Duodenal mucosa (tissue), 2 donors: ENCODE measurements around the gene COL5A3.

Experiments used
- H3K27ac ChIP-seq: one replicate; pipeline ENCODE4 v1.7.0; 2013; ENCODE audit warnings: low read depth, low read length
- H3K27me3 ChIP-seq, 2 donors: one replicate each; pipeline ENCODE4 v1.7.0; 2013; ENCODE audit warnings: low read length in 2 of 2, control low read depth in 1 of 2; ENCODE audit not compliant: insufficient read depth in 2 of 2, control insufficient read depth in 1 of 2
- H3K36me3 ChIP-seq, 2 donors: one replicate each; pipeline ENCODE4 v1.7.0; 2013; ENCODE audit warnings: low read length in 2 of 2, control low read depth in 1 of 2; ENCODE audit not compliant: insufficient read depth in 2 of 2, control insufficient read depth in 1 of 2
- H3K4me1 ChIP-seq, 2 donors: one replicate each; pipeline ENCODE4 v1.7.0; 2013; ENCODE audit warnings: low read length in 2 of 2, control low read depth in 1 of 2; ENCODE audit not compliant: insufficient read depth in 2 of 2, control insufficient read depth in 1 of 2
- H3K4me3 ChIP-seq, 2 donors: one replicate each; pipeline ENCODE4 v1.7.0; 2013; ENCODE audit warnings: low read length in 2 of 2, low read depth in 1 of 2
- H3K9ac ChIP-seq, 2 donors: one replicate each; pipeline ENCODE4 v1.7.0; 2013; ENCODE audit warnings: low read length in 2 of 2, low read depth in 1 of 2
- H3K9me3 ChIP-seq, 2 donors: one replicate each; pipeline ENCODE4 v1.7.0; 2013; ENCODE audit warnings: low read length in 2 of 2, control low read depth in 1 of 2; ENCODE audit not compliant: control insufficient read depth in 1 of 2

COL5A3 gene

GRCh38 chr19:9981406-9982260 lies 28.7 kb downstream of the COL5A3 start:
- Histone ChIP-seq H3K4me3 (no peak overlapping the region), H3K27ac (no peak overlapping the region), H3K36me3 (peaks cover 4 to 6% of the 10 kb centered on the region in 2 donors), H3K4me1 (no peaks in the 10 kb centered on the region), H3K9me3 (no peaks in the 10 kb centered on the region), H3K27me3 (no peaks in the 10 kb centered on the region), H3K9ac (no peak overlapping the region)

- no peak overlapping the region for H3K4me3 ChIP-seq
Measured at GRCh38 chr19:9972103-9972502, 38.2 kb downstream of the COL5A3 start.

GRCh38 chr19:9971166-9971897 lies 39.0 kb downstream of the COL5A3 start:
- Histone ChIP-seq H3K36me3 (no peaks in the 10 kb centered on the region), H3K27me3 (peaks cover 0 to 5% of the 10 kb centered on the region in 2 donors)

More at GRCh38 chr19:9972103-9972502, 38.2 kb downstream of the COL5A3 start:
- H3K27ac ChIP-seq: no peak overlapping the region
- H3K4me1 ChIP-seq: no peaks in the 10 kb centered on the region
- H3K27me3 ChIP-seq: peaks cover 0 to 5% of the 10 kb centered on the region in 2 donors
- H3K9me3 ChIP-seq: no peaks in the 10 kb centered on the region
- no peaks in the 10 kb centered on the region for H3K36me3 ChIP-seq
- no peak overlapping the region for H3K9ac ChIP-seq

GRCh38 chr19:9970481-9970880 lies 39.8 kb downstream of the COL5A3 start:
- no peaks in the 10 kb centered on the region for H3K36me3 ChIP-seq

More at GRCh38 chr19:9971166-9971897, 39.0 kb downstream of the COL5A3 start:
- Histone ChIP-seq H3K9me3 (no peaks in the 10 kb centered on the region), H3K27ac (no peak overlapping the region), H3K4me1 (no peaks in the 10 kb centered on the region), H3K4me3 (no peak overlapping the region), H3K9ac (no peak overlapping the region)

GRCh38 chr19:9969688-9969975 lies 40.7 kb downstream of the COL5A3 start:
- Histone ChIP-seq H3K9me3 (no peaks in the 10 kb centered on the region), H3K9ac (no peak overlapping the region), H3K27ac (no peak overlapping the region), H3K27me3 (peaks cover 0 to 5% of the 10 kb centered on the region in 2 donors), H3K36me3 (no peaks in the 10 kb centered on the region), H3K4me3 (no peak overlapping the region), H3K4me1 (no peaks in the 10 kb centered on the region)

More at GRCh38 chr19:9970481-9970880, 39.8 kb downstream of the COL5A3 start:
- peaks cover 0 to 5% of the 10 kb centered on the region in 2 donors for H3K27me3 ChIP-seq
- H3K9ac ChIP-seq: no peak overlapping the region
- H3K4me3 ChIP-seq: no peak overlapping the region
- H3K4me1 ChIP-seq: no peaks in the 10 kb centered on the region
- no peak overlapping the region for H3K27ac ChIP-seq
- H3K9me3 ChIP-seq: no peaks in the 10 kb centered on the region

- no peaks in the 10 kb centered on the region for H3K36me3 ChIP-seq
- H3K9ac ChIP-seq: no peak overlapping the region
- peaks cover 0 to 5% of the 10 kb centered on the region in 2 donors for H3K27me3 ChIP-seq
- H3K27ac ChIP-seq: no peak overlapping the region
- no peaks in the 10 kb centered on the region for H3K9me3 ChIP-seq
- H3K4me3 ChIP-seq: no peak overlapping the region
- no peaks in the 10 kb centered on the region for H3K4me1 ChIP-seq
Measured at GRCh38 chr19:9968820-9969687, 41.2 kb downstream of the COL5A3 start.

- no peaks in the 10 kb centered on the region for H3K4me1 ChIP-seq
- H3K9me3 ChIP-seq: no peaks in the 10 kb centered on the region
- no peak overlapping the region for H3K27ac ChIP-seq
- no peak overlapping the region for H3K4me3 ChIP-seq
- no peaks in the 10 kb centered on the region for H3K36me3 ChIP-seq
- no peak overlapping the region for H3K9ac ChIP-seq
- peaks cover 0 to 5% of the 10 kb centered on the region in 2 donors for H3K27me3 ChIP-seq
Measured at GRCh38 chr19:9967326-9967725, 43.0 kb downstream of the COL5A3 start.

- Histone ChIP-seq H3K9me3 (no peaks in the 10 kb centered on the region), H3K4me1 (no peaks in the 10 kb centered on the region), H3K36me3 (no peaks in the 10 kb centered on the region), H3K27me3 (peaks cover 0 to 5% of the 10 kb centered on the region in 2 donors), H3K9ac (no peak overlapping the region), H3K4me3 (no peak overlapping the region), H3K27ac (no peak overlapping the region)
Measured at GRCh38 chr19:9966448-9966847, 43.9 kb downstream of the COL5A3 start.

- H3K4me1 ChIP-seq: no peaks in the 10 kb centered on the region
- no peak overlapping the region for H3K27ac ChIP-seq
- no peak overlapping the region for H3K4me3 ChIP-seq
- H3K9me3 ChIP-seq: no peaks in the 10 kb centered on the region
- peaks cover 0 to 5% of the 10 kb centered on the region in 2 donors for H3K27me3 ChIP-seq
- H3K9ac ChIP-seq: no peak overlapping the region
- no peaks in the 10 kb centered on the region for H3K36me3 ChIP-seq
Measured at GRCh38 chr19:9966024-9966423, 44.3 kb downstream of the COL5A3 start.
